Upper lobe of left lung (tissue), 6 donors: ENCODE measurements around the gene UXS1. TPM values are rescaled to one million over a fixed set of nuclear protein-coding genes. Genes with fewer than 3 reads are reported as not detected.

ENCODE experiments used
- ATAC-seq, 2 donors: fragments of 200-7000 bp; cut with Tn5 transposase; one replicate each; pipeline ENCODE4 v1.9.1; 2022; ENCODE audit warnings: mild to moderate bottlenecking in 2 of 2, moderate library complexity in 2 of 2; ENCODE audit not compliant: low FRiP score in 2 of 2
- DNase-seq, 2 donors: peaks; one replicate each; pipeline ENCODE4 v3.0.0-alpha.2; 2019 to 2020
- H3K27ac ChIP-seq, 4 donors: fragments of 200-600 bp; sonication (generic); one replicate each; pipeline ENCODE4 v1.5.1; 2016 to 2019
- H3K27me3 ChIP-seq, 4 donors: fragments of 200-600 bp; sonication (generic); one replicate each; pipeline ENCODE4 v1.5.1; 2017 to 2019
- H3K36me3 ChIP-seq, 4 donors: fragments of 200-600 bp; sonication (generic); one replicate each; pipeline ENCODE4 v1.5.1; 2016 to 2019
- H3K4me1 ChIP-seq, 4 donors: fragments of 200-600 bp; sonication (generic); one replicate each; pipeline ENCODE4 v1.5.1; 2018 to 2019
- H3K4me3 ChIP-seq, 4 donors: fragments of 200-600 bp; sonication (generic); one replicate each; pipeline ENCODE4 v1.5.1; 2017 to 2019; ENCODE audit warnings: mild to moderate bottlenecking in 2 of 4, moderate library complexity in 1 of 4
- H3K9me3 ChIP-seq, 4 donors: fragments of 200-600 bp; sonication (generic); one replicate each; pipeline ENCODE4 v1.5.1; 2018 to 2019
- EP300 ChIP-seq, 4 donors: sonication (generic); formaldehyde crosslinking; IDR thresholded peaks; one replicate each; pipeline ENCODE4 v1.5.1; 2017; ENCODE audit warnings: antibody characterized with exemption in 4 of 4, control low read depth in 2 of 4
- POLR2A ChIP-seq, 4 donors: fragments of 450-650 bp; IDR thresholded peaks; one replicate each; pipeline ENCODE4 v1.5.1; 2016 to 2017; ENCODE audit warnings: antibody characterized with exemption in 4 of 4, mild to moderate bottlenecking in 2 of 4
- POLR2AphosphoS5 ChIP-seq, 2 donors: sonication (generic); formaldehyde crosslinking; IDR thresholded peaks; one replicate each; pipeline ENCODE4 v1.5.1; 2017; ENCODE audit warnings: antibody characterized with exemption in 2 of 2
- WGBS, 2 donors: methylation state at CpG; one replicate each; pipeline ENCODE4 v1.1.5; 2017 to 2018; 5-methylcytosine and 5-hydroxymethylcytosine counted together
- total RNA-seq, 6 donors: library from RNA; depleted of rRNA in 4 of 6; stranded (reverse); fragments of >200 nt in 4 of 6; gene quantifications; one replicate each; pipeline versions ENCODE4 v1.1.0 to v1.2.1, GENCODE V29; 2016 to 2021
- TF ChIP-seq, protein P1 (sequence below), 6 experiments: fragments of 450-650 bp in 4 of 6; fragments of 200-600 bp in 2 of 6; sonication (generic) in 2 of 6; IDR thresholded peaks; one replicate each; pipeline ENCODE4 v1.5.1; 2016 to 2019; ENCODE audit warnings: antibody characterized with exemption in 6 of 6
- donor health status: DM: no; HTN: no; CAD: no; lungs with moderate emphysema.
- donor health status: DM: no; HTN: yes; CAD: no; lungs with severe emphysema.

UXS1 gene
- total RNA-seq, 6 donors from 2014 or later: 53.1 to 183 (median 93.5) TPM

DNA sequence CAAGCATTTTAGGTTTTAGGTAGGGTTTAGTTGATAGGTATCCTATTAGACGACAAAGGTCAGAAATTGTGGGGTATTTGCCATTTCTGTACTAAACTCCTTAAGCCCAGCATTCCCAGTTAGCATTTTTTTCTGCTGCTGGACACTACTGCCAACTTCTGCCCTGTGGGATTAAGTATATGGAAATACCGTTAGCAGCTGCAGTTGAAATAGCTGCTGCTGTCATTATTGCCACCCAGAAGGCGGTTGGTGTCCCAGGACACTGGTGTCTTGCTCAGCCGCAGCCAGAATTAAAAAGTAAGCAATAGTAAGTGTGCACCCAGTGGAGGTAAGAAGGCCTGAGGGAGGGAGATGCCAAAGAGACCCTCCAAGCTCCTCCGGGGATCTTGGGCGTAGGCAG lies 1.9 kb upstream of the UXS1 start:
- DNase-seq (no peak), ATAC-seq (no peak)
- H3K36me3 ChIP-seq: no peaks in the 10 kb centered on the region
- H3K4me3 ChIP-seq: no peak overlapping the region
- H3K9me3 ChIP-seq: no peaks in the 10 kb centered on the region
- H3K27ac ChIP-seq: no peak overlapping the region
- TF ChIP-seq POLR2A (IDR thresholded peaks at IDR 0.05) (no peak), POLR2AphosphoS5 (IDR thresholded peaks at IDR 0.05) (no peak), EP300 (IDR thresholded peaks at IDR 0.05) (no peak)
- TF ChIP-seq, protein P1, sequence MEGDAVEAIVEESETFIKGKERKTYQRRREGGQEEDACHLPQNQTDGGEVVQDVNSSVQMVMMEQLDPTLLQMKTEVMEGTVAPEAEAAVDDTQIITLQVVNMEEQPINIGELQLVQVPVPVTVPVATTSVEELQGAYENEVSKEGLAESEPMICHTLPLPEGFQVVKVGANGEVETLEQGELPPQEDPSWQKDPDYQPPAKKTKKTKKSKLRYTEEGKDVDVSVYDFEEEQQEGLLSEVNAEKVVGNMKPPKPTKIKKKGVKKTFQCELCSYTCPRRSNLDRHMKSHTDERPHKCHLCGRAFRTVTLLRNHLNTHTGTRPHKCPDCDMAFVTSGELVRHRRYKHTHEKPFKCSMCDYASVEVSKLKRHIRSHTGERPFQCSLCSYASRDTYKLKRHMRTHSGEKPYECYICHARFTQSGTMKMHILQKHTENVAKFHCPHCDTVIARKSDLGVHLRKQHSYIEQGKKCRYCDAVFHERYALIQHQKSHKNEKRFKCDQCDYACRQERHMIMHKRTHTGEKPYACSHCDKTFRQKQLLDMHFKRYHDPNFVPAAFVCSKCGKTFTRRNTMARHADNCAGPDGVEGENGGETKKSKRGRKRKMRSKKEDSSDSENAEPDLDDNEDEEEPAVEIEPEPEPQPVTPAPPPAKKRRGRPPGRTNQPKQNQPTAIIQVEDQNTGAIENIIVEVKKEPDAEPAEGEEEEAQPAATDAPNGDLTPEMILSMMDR (IDR thresholded peaks at IDR 0.05): no peak
- 78 to 81% methylated on average over 6 of the region's 6 CpGs for WGBS, 2 donors
- H3K27me3 ChIP-seq: no peaks in the 10 kb centered on the region
- peaks cover 15 to 27% (median 24%) of the 10 kb centered on the region in 4 donors for H3K4me1 ChIP-seq

DNA sequence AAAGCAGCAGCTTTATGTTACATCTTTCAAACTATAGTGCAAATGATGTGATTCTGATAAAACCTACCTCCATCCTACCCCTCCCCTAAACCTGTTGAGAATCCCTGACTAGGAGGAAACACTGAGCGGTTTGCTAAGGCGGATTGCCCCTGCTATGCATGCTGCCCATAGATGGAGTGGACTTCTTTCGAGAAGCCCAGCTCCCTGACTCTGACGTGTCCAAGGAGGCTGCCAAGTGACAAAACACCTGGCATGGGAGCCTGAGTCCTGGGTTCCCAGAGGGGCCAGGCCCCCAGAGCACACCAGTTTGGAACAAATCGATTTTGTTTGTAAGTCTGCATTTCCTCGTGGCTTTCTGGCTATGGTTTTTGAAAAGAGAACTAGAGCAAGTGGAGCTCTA lies 1.4 kb upstream of the UXS1 start:
- Histone ChIP-seq H3K9me3 (no peaks in the 10 kb centered on the region), H3K36me3 (no peaks in the 10 kb centered on the region), H3K27me3 (no peaks in the 10 kb centered on the region), H3K27ac (no peak overlapping the region), H3K4me3 (no peak overlapping the region), H3K4me1 (peaks cover 15 to 32% (median 25%) of the 10 kb centered on the region in 4 donors)
- TF ChIP-seq EP300 (IDR thresholded peaks at IDR 0.05) (no peak), POLR2AphosphoS5 (IDR thresholded peaks at IDR 0.05) (no peak), POLR2A (IDR thresholded peaks at IDR 0.05) (no peak)
- TF ChIP-seq, protein P1 (IDR thresholded peaks at IDR 0.05): no peak
- ATAC-seq (no peak), DNase-seq (no peak)
- 91 to 94% methylated on average over 6 of the region's 6 CpGs for WGBS, 2 donors

DNA sequence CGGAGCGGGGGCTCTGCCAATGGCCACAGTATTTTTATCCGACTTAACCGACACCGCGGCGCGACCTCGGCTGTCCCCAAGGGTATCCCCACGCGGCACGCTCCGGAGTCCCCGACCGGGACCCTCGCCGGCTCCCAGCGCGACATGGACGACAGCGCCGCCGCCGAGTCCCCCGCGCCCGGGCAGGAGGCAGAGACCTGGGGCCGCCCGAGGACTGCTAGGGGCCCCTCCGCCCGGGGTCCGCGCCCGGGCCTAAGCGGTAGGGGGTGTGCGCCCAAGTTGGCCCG lies 468 bp downstream of the UXS1 start:
- Histone ChIP-seq H3K4me3 (peak overlapping the region; percentile 90 to 97 (median 96)), H3K27ac (peak overlapping the region; percentile 81 to 95 (median 90)), H3K4me1 (peaks cover 21 to 48% (median 33%) of the 10 kb centered on the region in 4 donors), H3K9me3 (no peaks in the 10 kb centered on the region), H3K27me3 (no peaks in the 10 kb centered on the region), H3K36me3 (no peaks in the 10 kb centered on the region)
- TF ChIP-seq EP300 (IDR thresholded peaks at IDR 0.05) (no peak), POLR2AphosphoS5 (IDR thresholded peaks at IDR 0.05) (no peak), POLR2A (IDR thresholded peaks at IDR 0.05) (no peak)
- TF ChIP-seq, protein P1 (IDR thresholded peaks at IDR 0.05): no peak
- 0% methylated on average over 13 of the region's 37 CpGs; no CpG with 5 or more reads in 1 of the 2 donors for WGBS, 2 donors
- ATAC-seq (peak in 1 of 2 donors; percentile 2), DNase-seq (no peak)

DNA sequence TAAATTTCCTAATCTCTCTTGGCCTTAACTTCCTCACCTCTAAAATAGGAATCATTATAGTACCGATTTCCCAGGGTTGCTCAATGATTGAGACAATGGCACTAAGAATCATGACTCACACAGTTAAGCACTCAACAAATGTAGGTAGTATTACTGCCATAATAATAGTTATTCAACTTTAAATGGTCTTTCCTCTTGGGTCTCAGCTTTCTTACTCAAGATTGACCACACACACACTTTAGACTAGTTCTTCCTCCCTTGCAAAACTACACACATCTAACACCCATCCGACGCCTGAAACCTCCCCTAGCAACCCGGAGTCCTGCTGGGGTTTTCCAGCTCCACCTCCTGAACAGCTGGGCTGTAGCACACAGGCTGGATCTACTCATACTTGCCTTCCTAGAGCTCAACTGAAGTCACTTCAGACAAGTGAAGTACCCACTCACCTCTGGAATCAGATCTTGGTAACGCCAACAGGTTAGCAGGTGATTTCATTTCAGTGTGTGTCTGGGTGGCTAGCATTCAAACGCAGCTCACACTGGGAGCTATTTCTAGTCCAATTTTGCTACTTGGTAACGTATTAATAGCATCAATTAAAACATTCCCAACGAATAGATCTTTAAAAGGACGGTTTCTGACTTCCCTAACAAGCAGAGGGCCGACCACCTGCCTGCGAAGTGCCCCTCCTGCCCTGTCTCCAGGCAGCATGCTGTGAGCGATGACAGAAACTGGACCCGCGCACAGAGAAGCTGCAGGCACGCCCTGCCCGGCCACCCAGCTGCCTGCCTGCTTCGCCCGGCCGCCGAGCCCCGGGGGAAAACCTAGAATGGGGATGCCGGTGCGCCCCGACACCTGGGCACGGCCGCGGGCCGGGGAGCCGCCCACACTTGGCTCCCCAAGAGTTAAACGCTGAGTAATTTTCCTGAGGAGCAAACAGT lies 1.1 kb downstream of the UXS1 start:
- no peaks in the 10 kb centered on the region for H3K27me3 ChIP-seq
- no peaks in the 10 kb centered on the region for H3K36me3 ChIP-seq
- H3K4me3 ChIP-seq: peak overlapping the region; percentile 90 to 97 (median 96)
- H3K4me1 ChIP-seq: peaks cover 23 to 52% (median 35%) of the 10 kb centered on the region in 4 donors
- peak overlapping the region; percentile 81 to 95 (median 90) for H3K27ac ChIP-seq
- H3K9me3 ChIP-seq: no peaks in the 10 kb centered on the region
- DNase-seq: peak; percentile 89 to 92
- WGBS, 2 donors: 1 to 2% methylated on average over 12 to 30 of the region's 30 CpGs
- ATAC-seq: peak; percentile 62 to 92
- TF ChIP-seq POLR2AphosphoS5 (IDR thresholded peaks at IDR 0.05): peak; percentile 56 to 75
- TF ChIP-seq, protein P1 (IDR thresholded peaks at IDR 0.05): no peak
- TF ChIP-seq POLR2A (IDR thresholded peaks at IDR 0.05): peak in 2 of 4 donors; percentile 68 to 69
- TF ChIP-seq EP300 (IDR thresholded peaks at IDR 0.05): peak in 1 of 4 donors; percentile 30
